ENCODE measurements around the gene LRRC8B.

LRRC8B gene

GRCh38 chr1:89524369-89525168 is at the start of gene LRRC8B:
Gene LRRC8B, plus strand, starts transcription at chr1:89524829. Its CDS starts 57,822 bp downstream, at chr1:89582651.
- peak; percentile 62 for DNase-seq (ENCODE audit: low read depth)
- no peak for TF ChIP-seq CTCF (conservative IDR thresholded peaks at IDR 0.05; ENCODE audit: low read length)
- H3K4me3 ChIP-seq (ENCODE audit: low read length), result peak within 1 kb of the TSS; percentile 81

- no peak overlapping the region for H3K4me3 ChIP-seq (ENCODE audit: low read length)
- TF ChIP-seq CTCF (conservative IDR thresholded peaks at IDR 0.05; ENCODE audit: low read length), result no peak
These were observed 49.4 kb upstream of the LRRC8B start for GRCh38 chr1:89475269-89475668.

DNA sequence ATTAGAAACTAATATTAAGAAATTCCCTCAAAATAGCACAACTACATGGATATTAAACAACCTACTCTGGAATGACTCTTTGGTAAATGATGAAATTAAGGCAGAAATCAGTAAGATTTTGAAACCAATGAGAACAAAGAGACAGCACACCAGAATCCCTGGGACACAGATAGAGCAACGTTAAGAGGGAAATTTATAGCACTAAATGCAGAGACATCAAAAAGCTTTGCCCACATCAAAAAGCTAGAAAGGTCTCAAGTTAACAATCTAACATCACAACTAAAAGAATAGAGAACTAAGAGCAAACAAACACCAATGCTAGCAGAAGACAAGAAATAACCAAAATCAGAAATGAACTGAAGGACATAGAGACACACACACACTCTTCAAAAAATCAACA is 48.6 kb upstream of the LRRC8B start:
- TF ChIP-seq CTCF (conservative IDR thresholded peaks at IDR 0.05; ENCODE audit: low read length), result no peak

More at GRCh38 chr1:89475269-89475668, 49.4 kb upstream of the LRRC8B start:
- DNase-seq (ENCODE audit: low read depth), result no peak

DNA sequence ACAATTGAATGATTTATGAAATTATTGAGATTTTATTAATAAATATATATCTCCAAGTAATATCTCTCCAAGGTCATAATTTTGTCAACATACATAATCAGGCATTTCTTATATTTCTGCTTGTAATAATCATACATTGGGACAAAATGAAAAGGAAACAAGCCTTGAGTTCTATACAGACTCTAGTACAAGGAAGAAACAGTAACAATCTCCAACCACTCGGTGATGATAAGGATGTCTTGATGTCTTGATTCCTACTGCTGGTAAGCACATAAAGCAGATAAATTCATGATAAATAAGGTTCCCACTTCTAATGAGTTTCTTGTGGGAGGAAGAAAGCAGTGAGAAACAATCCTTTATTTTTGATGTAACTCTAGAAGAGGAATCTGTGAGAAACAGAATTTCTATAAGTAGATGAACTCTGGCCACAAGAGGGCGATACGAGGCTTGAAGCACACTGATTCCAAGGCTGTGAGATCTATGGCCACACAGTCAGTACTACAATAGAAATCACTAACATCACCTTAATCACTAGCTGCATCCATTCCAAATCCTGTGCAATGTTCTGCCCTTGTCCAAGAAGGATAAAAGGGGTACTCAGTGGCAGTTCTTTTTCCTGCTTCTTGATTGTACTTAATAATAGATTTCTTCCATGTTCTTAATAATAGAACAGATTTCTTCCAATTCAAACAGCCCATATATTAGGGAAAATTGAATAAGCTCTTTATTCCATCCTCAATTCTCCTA is 41.4 kb upstream of the LRRC8B start:
- H3K4me3 ChIP-seq (ENCODE audit: low read length), result no peak overlapping the region
- TF ChIP-seq CTCF (conservative IDR thresholded peaks at IDR 0.05; ENCODE audit: low read length), result peak; percentile 86
- DNase-seq (ENCODE audit: low read depth), result peak; percentile 81

More for the DNA sequence above, 48.6 kb upstream of the LRRC8B start:
- no peak overlapping the region for H3K4me3 ChIP-seq (ENCODE audit: low read length)
- no peak for DNase-seq (ENCODE audit: low read depth)

- no peak for DNase-seq (ENCODE audit: low read depth)
- TF ChIP-seq CTCF (conservative IDR thresholded peaks at IDR 0.05; ENCODE audit: low read length), result no peak
- no peak overlapping the region for H3K4me3 ChIP-seq (ENCODE audit: low read length)
These were observed 40.9 kb upstream of the LRRC8B start for GRCh38 chr1:89483757-89484077.

- no peak for DNase-seq (ENCODE audit: low read depth)
- no peak for TF ChIP-seq CTCF (conservative IDR thresholded peaks at IDR 0.05; ENCODE audit: low read length)
- H3K4me3 ChIP-seq (ENCODE audit: low read length), result no peak overlapping the region
These were observed 40.3 kb upstream of the LRRC8B start for GRCh38 chr1:89484092-89485038.

All from AG10803 (cell line).